GM10847 (cell line): ENCODE results near the gene UGCG.

Source experiments
- POLR2A ChIP-seq: IDR thresholded peaks from 2 replicates; pipeline ENCODE4 v1.6.1; 2011; ENCODE audit not compliant: insufficient read length; ENCODE audit errors: extremely low read depth

The UGCG gene

DNA sequence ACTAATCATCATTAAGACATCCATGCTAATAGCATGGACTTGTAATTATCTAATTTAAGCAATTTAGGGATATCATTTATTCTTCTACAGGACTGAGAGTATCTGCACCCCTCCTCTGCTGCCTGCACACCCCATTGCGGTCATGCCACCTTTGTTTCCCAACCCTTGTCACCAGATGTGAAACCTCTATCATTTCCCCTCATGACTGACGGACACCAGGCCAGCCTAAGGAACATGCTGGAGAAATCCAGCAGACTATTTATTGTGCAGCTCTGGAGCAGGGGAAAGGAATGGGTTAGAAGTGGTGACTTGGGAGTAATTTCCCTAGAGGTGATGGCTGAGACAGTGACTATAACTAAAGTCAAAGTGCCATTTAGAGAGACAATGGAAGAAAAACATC lies 40.7 kb downstream of the UGCG start:
- TF ChIP-seq POLR2A: no peak

DNA sequence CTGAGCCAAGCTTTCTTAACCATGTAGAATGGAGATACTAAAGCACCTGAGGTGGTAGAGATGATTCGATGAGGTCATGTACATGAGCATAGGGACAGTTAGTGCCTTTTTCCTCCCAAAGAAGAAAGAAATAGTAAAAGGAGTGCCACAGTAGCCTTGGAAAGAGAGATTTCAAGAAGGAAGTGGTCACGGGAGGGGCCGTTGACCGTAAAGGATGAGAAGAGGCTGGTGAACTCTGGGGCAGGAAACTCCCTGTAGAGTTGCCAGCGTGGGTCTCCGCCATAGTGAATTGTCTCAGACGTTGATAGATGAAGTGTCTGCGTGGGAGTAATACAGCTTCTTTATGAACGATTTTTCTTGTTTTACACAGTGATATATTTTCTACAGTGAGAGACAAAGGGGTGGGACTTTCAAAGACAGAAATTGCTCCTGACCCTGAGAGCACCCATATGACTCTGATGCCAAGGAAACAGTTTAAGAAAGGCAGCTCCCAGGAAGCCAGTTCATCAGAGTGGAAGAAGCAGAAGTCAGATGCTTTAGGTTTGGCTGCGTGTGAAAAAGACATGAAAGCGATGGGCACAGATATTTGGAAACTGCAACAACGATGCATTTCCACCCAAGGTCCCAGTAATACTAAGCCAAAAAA lies 41.3 kb downstream of the UGCG start:
- no peak for TF ChIP-seq POLR2A

DNA sequence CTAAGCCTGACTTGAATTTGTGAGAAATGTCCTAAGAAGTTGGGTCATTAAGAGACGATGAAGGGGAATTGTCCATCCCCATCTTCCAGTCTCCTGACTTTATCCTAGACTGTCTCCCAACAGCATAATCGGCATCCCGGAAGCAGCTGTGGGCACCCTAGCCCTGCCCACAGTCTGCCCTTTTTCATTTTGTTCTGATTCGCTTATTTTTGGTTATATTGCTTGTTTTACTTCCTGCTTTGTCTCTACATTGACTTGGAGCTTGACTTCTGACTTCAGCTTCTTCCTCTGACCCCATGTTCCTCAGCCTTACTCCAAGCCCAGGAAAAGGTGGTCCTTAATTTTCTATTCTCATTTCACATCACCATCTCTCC lies 41.8 kb downstream of the UGCG start:
- no peak for TF ChIP-seq POLR2A

DNA sequence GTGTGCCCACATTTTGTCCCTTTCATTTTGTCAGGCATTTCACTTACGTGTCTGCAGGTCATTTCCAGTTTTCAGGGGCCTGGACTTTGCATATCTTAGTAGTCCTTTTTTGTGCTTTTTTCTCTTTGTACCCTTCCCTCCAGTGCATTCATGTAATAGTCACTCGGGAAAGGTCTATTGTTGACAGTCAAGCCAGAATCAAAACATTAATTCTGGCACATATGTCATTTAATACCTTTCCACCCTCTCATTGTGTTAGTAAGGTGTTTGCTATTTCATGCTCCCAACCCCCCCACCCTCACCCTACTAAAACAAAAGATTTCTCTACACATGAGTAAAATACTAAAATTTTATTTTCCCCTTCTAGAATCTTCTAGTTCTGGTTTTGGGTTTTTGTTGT lies 42.7 kb downstream of the UGCG start:
- TF ChIP-seq POLR2A: no peak

DNA sequence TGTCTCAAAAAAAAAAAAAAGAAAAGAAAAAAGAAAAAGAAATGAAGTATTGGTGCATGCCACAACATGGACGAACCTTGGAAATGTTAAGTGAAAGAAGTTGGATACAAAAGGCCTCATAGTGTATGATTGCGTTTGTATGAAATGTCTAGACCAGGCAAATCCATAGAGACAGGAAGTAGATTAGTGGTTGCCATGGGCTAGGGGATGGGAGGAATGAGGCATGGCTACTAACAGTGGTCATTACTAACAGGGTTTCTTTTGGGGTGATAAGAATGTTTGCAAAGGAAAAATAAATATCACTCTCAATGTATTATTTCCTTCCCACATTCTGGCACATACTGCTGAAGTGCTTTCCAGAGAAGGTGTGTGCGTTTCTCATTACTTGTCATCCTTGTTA lies 44.1 kb downstream of the UGCG start:
- no peak for TF ChIP-seq POLR2A

DNA sequence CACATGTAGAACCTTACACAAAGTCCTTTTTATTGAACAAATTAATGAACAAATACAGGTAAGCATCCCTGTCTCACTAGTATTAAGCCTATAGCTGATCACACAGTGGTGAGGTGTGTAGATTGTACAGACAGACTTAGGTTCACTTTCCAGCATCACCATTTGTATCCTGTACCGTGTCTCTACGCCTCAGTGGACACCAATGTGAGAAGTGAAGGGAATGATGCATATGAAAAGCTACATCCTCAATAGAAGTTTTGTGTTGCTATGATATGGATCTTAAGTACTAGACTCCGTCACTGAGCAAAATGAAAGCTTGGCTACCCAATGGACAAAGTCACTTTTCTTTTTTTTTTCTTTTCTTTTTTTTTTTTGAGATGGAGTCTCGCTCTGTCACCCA lies 46.6 kb downstream of the UGCG start:
- TF ChIP-seq POLR2A: no peak

DNA sequence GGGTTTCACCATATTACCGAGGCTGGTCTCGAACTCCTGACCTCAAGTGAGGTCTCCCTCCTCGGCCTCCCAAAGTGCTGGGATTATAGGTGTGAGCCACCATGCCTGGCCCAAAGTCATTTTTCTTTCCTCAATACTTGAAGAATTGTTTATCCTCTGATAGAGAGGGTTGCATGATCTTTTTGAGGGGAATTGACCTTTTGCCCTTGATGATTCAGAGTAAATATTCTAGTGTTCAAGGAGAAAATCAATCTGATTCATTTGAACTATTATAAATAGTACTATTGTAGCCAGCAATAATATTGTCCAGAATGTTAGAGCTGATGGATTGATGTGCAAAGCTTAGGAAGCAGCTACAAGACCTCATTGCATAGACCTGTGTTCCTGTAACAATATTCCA lies 47.1 kb downstream of the UGCG start:
- TF ChIP-seq POLR2A: no peak

DNA sequence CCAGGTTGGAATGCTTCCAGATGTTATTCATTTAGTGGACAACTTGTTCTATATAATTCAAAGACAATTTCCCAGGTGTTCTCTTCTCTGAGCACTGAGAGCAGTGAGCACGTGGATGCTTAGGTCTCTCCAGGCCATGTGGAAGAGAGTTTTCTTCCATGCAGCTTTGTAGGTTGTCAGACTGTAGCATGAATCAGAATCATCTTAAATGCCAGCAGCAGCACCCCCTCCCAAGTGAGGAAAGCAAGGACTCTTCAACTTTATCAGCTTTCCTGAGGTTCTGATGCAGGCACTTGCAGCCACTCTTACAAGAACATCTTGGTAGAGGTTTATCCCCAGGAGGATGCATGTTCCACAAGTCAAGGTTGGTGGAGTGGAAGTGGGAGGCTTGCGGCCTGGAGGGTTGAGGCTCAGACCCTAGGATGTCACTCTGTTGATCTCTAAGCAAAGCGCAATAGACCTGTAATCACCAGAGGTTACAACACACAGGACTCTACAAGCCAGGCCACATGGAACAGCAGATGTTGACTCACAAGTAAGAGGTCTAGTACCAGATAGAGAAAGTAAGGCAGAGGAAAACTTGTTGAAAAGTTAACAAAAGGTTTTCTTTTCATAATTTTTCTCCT lies 47.7 kb downstream of the UGCG start:
- TF ChIP-seq POLR2A: no peak

DNA sequence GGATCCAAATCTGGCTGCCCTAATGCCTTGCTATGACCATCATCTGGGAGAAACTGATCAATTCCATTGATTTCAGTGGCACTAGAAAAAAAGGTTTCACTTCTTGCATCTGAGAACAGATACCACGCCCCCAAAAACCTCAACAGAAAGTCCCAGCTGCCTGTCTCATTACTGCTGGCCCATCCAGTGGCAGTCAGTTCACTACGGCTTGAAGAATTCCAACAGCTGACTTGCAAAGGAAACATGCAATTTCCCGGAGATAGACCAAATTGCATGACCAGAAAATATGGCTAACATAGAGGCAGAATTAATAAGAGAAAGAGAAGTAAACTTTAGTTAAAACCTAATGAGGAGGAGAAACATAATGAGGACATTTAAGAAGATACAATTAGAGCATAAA lies 48.6 kb downstream of the UGCG start:
- no peak for TF ChIP-seq POLR2A

DNA sequence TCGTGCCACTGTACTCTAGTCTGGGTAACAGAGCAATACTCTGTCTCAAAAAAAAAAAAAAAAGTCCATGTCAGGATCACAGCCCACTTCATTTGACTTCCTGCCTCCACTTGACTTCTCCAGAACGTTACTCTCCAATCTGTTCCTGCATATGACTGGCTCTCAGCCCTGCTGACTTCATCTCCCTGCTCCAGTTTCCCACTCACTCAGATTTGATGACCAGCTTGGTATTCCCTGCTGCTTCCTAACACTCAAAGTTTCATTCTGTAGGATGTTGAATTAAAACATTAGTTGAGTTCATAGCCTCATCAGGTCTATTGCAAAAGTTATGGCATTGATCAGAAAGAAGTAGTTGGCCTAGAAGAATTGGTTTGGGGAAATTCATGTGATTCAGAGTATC lies 52.3 kb downstream of the UGCG start:
- TF ChIP-seq POLR2A: no peak

DNA sequence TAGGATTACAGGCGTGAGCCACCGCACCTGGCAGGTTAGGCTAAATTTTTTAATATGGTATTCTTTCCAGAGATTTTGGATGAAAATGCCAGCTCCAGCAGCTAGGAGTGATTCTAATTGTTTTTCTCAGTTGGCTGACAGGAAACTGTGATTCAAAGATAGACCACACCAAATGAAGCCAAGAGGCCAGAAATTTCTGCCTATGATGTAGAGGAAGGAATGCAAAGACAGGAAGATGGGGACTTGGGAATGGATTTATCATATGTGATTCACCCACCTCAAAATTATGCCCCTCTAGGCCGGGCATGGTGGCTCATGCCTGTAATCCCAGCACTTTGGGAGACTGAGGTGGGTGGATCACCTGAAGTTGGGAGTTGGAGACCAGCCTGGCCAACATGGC lies 53.3 kb downstream of the UGCG start:
- no peak for TF ChIP-seq POLR2A

DNA sequence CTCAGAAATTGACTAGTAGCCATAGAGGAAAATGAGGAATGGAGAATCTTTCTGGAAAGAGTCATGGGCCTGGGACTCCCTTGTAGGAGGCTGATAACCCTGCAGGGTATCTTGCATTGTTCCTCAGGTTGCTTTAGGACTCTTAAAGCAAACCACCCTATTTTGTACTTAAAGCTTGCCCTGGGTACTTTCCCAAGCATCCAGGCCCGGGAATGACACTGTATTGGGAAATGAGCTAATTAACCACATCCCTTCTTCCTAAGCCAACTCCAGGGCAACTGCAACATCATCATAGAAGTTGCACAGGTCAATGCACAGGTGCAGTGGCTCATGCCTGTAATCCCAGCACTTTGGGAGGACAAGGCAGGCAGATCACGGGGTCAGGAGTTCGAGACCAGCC lies 55.9 kb downstream of the UGCG start:
- no peak for TF ChIP-seq POLR2A

DNA sequence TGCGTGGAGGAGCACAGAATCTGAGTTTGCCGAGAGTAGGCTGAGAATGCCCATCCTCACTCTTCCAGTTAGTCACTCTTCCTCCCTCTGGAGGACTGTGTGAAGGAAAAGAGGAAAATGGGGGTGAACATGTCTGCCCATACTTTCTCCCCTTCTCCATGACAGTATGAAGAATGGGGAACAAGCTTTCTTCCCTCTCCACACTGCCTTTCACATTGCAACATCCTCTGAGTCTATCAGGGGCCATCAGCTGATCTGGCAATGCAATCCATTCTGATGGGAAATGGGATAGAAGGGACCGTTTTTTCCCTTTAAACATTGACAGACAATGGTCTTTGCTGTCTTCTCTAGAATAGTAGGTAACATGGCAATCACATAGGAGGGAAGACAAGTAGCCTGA lies 56.8 kb downstream of the UGCG start:
- TF ChIP-seq POLR2A: no peak

DNA sequence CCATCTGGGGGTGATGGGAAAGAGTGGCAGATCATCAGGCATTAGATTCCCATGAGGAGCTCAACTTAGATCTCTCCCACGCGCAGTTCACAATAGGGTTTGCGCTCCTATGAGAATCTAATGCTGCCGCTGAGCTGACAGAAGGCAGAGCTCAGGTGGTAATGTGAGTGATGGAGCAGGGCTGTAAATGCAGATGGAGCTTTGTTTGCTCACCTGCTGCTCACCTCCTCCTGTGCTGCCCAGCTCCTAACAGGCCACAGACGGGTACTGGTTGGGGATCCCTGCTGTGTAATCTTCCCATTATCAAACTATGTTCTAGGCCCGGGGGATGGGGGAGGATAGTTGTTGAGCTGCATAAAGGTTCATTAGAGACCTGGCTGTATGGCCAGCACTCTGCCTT lies 58.4 kb downstream of the UGCG start:
- TF ChIP-seq POLR2A: no peak

DNA sequence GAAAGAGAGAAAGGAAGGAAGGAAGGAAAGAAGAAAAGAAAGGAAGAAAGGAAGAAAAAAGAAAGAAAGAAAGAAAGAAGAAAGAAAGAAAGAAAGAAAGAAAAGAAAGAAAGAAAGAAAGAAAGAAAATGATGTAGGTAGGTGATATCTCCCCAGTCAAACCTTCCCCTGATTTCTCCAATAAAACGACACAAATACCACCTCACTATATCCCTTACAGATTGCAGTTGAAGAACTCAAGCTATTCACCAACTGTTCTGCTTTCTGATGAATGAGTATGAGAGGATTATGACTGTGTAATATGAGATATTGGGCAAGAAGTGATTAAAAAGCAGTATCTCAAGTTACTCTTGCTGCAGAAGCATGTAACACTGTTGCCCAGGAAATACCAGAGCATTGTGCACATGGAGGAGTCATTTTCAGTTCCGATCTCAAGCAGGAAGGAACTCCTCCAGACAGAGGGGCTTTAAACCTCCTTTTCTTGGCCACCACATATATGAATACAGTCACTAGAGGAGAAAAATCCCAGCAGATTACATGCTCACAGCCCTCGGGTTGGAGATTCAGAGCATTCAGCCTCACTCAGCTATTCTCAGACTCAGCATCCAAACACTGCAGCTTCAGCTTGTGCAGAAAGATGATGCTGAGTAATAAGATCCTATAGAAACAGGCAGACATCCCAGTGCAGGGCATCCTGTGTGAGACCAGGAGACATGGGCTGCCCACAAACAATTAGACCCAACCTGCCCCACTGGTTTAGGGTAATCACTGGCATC lies 61.4 kb downstream of the UGCG start:
- no peak for TF ChIP-seq POLR2A
